GM19043 (cell line): ENCODE measurements around the gene THSD7B.

Experiments used
- ATAC-seq: cut with Tn5 transposase; IDR thresholded peaks from one replicate; pipeline ENCODE4 v1.9.1; 2021; ENCODE audit warnings: low read depth; ENCODE audit not compliant: unreplicated experiment

The THSD7B gene

GRCh38 chr2:136798766-136799165 lies 33.4 kb downstream of the THSD7B start:
- ATAC-seq = no peak

GRCh38 chr2:136801661-136802060 lies 36.3 kb downstream of the THSD7B start:
- no peak for ATAC-seq

GRCh38 chr2:136809998-136810397 lies 44.7 kb downstream of the THSD7B start:
- ATAC-seq = no peak

GRCh38 chr2:136818839-136819238 lies 53.5 kb downstream of the THSD7B start:
- ATAC-seq = no peak

- no peak for ATAC-seq
Observed at GRCh38 chr2:136823291-136823690, 57.9 kb downstream of the THSD7B start.

GRCh38 chr2:136828162-136828561 lies 62.8 kb downstream of the THSD7B start:
- no peak for ATAC-seq

- ATAC-seq = no peak
Observed at GRCh38 chr2:136828774-136829173, 63.4 kb downstream of the THSD7B start.

GRCh38 chr2:136844546-136844945 lies 79.2 kb downstream of the THSD7B start:
- no peak for ATAC-seq

- no peak for ATAC-seq
Observed at GRCh38 chr2:136858656-136859055, 93.3 kb downstream of the THSD7B start.

- no peak for ATAC-seq
Observed at GRCh38 chr2:136860443-136860958, 95.2 kb downstream of the THSD7B start.

- ATAC-seq = no peak
Observed at GRCh38 chr2:136863468-136863867, 98.1 kb downstream of the THSD7B start.

GRCh38 chr2:136863874-136864273 lies 98.5 kb downstream of the THSD7B start:
- no peak for ATAC-seq

GRCh38 chr2:136871424-136871823 lies 106.1 kb downstream of the THSD7B start:
- ATAC-seq = no peak

GRCh38 chr2:136874258-136874657 lies 108.9 kb downstream of the THSD7B start:
- no peak for ATAC-seq

- no peak for ATAC-seq
Observed at GRCh38 chr2:136891100-136891499, 125.8 kb downstream of the THSD7B start.

- ATAC-seq = no peak
Observed at GRCh38 chr2:136894007-136894634, 128.8 kb downstream of the THSD7B start.

- ATAC-seq = no peak
Observed at GRCh38 chr2:136901732-136902131, 136.4 kb downstream of the THSD7B start.

- no peak for ATAC-seq
Observed at GRCh38 chr2:136905779-136906178, 140.4 kb downstream of the THSD7B start.

- ATAC-seq = no peak
Observed at GRCh38 chr2:136909777-136910176, 144.4 kb downstream of the THSD7B start.

GRCh38 chr2:136916131-136916530 lies 150.8 kb downstream of the THSD7B start:
- no peak for ATAC-seq

- ATAC-seq = no peak
Observed at GRCh38 chr2:136917411-136917881, 152.1 kb downstream of the THSD7B start.

GRCh38 chr2:136919682-136920081 lies 154.3 kb downstream of the THSD7B start:
- no peak for ATAC-seq
